ENCODE results near the gene SLC4A1.

The SLC4A1 gene

DNA sequence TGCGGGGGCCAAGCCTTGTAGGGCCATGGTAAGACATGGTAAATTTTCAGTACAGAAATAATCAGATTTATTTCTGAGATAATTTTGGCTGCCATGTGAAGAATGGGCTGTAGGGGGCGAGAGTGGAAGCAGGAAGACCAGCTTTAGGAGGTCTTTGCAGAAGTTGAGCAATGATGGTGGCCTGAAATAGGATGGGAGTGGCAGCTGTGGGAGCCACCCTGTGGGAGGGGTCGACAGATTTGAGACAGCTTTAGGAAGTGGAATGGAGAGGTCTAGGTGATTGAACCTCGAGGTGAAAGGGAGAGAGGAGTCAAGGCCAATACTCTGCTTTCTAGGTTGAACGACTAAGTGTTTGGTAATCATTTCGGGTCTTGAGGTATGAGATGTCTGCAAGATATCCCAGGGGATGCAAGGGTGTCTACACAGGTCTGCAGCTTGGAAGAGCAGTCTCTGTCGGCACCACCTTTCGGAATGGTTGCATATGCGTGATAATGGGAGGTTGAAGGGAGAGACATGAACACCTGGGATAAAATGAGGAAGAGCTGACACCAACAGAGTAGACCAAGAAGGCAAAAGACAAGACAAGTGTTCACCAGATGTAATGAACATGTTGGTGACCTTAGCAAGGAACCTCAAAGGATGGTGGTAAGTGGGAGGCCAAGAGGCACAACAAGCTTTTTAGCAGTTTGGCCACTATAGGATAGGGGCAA lies 64.0 kb downstream of the SLC4A1 start:
- FAIRE-seq = no peak

GRCh38 chr17:44202756-44203155 lies 65.2 kb downstream of the SLC4A1 start:
- FAIRE-seq = no peak

DNA sequence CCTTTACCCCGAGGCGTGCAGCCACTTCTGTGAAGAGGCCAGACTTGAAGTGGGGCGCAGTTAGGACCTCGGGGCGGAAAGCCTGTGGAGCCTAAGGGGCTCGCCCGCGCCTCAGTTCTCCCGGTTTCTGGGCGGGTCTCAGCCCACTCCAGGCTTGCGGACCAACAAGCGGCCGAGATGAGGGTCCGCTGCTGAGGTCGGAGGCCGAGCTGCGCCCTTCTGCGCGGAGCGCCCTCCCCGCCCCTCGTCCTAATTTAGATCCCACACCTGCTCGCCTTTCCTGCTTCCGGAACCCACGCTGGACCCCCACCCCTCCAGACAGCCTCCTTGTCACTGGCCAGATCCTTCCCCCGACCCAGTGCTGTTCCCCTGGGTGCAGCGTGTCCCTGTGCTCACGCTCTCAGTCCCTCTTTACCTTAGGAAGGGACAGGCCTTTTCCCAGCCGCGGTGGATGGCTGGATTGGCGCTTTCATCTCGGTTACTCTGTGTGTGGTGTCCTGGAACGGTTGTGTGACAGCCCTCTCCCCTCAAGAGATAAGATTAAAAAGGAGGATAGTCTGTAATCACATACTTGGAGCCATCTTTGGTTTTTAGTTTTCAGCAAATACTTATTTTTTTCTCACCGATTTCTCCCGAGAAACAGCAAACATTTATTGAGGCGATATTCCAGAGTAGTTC lies 67.3 kb downstream of the SLC4A1 start:
- FAIRE-seq = no peak

GRCh38 chr17:44199553-44200477 lies 68.1 kb downstream of the SLC4A1 start, which contains the start of gene ATXN7L3:
TSS of gene ATXN7L3 (minus strand) at chr17:44199884. CDS start at chr17:44198070, 1,814 bp downstream.
- no peak for FAIRE-seq

GRCh38 chr17:44198721-44199552 lies 69.0 kb downstream of the SLC4A1 start:
- FAIRE-seq = no peak

Measured in islet of Langerhans (tissue), 1 donor.